ENCODE results near the gene LSM10. TPM values are rescaled to one million over a fixed set of nuclear protein-coding genes. Genes with fewer than 3 reads are reported as not detected.

Gene LSM10
- total RNA-seq, 1 experiment from 2014 or later, result 42.2 TPM

DNA sequence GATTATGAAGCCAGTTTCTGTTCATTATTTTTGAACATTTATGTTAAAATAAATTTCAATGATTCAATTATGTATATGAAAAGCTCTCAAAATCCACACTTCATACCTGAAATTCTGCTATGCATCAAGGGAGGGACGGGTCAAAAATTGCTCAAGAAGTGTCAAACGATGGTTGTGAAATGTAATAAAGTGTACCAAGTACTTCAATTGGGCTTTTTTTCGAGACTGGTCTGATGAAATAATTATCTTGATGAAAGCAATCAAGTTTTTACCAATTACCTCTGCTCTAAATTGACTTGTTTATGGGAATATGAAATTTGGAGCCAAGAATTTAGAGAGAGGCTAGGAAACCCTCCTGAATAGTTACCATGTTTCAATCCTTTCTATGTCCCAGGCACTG lies 44.6 kb upstream of the LSM10 start:
- Histone ChIP-seq H3K4me1 (ENCODE audit: insufficient read depth, low read length) (no peaks in the 10 kb centered on the region), H2AK5ac (ENCODE audit: insufficient read length, low read length) (no peak overlapping the region), H2BK5ac (ENCODE audit: insufficient read length, low read length) (no peak overlapping the region), H3K79me2 (ENCODE audit: insufficient read depth, low read length) (no peaks in the 10 kb centered on the region), H3K18ac (ENCODE audit: insufficient read length, low read depth, low read length) (no peak overlapping the region), H3K79me1 (ENCODE audit: insufficient read depth, low read depth, low read length, poor library complexity, severe bottlenecking) (no peaks in the 10 kb centered on the region), H3K4me2 (ENCODE audit: insufficient read depth, insufficient read length, low read length) (no peak overlapping the region), H4K20me1 (ENCODE audit: control insufficient read depth, insufficient read depth, insufficient read length) (no peaks in the 10 kb centered on the region), H3K4ac (ENCODE audit: low read depth, low read length) (no peak overlapping the region), H4K91ac (ENCODE audit: insufficient read length, low read depth, low read length) (no peak overlapping the region), H3K27ac (ENCODE audit: insufficient read length, low read depth, low read length) (no peak overlapping the region), H4K5ac (ENCODE audit: insufficient read length, low read depth, low read length) (no peak overlapping the region), H2AFZ (ENCODE audit: low read length) (no peak overlapping the region), H3K23me2 (ENCODE audit: insufficient read length, low read depth, low read length, poor library complexity, severe bottlenecking) (no peaks in the 10 kb centered on the region), H3T11ph (ENCODE audit: low read length) (no peak overlapping the region), H3K9me3 (ENCODE audit: control insufficient read depth, low read depth, low read length) (no peaks in the 10 kb centered on the region), H3K14ac (ENCODE audit: insufficient read depth, low read length) (no peak overlapping the region), H3K56ac (ENCODE audit: insufficient read length, low read depth, low read length) (no peak overlapping the region), H2BK15ac (ENCODE audit: low read depth, low read length) (no peak overlapping the region), H2BK20ac (ENCODE audit: low read depth, low read length, poor library complexity, severe bottlenecking) (no peak overlapping the region), H3K27me3 (ENCODE audit: insufficient read depth, low read length) (no peaks in the 10 kb centered on the region), H4K8ac (replicated peaks; ENCODE audit: insufficient read length, low read depth, low read length) (no peak overlapping the region), H2BK120ac (ENCODE audit: low read depth, low read length, poor library complexity, severe bottlenecking) (no peak overlapping the region), H3K9ac (ENCODE audit: extremely low read depth, insufficient read length, low read length) (no peak overlapping the region), H3K23ac (ENCODE audit: insufficient read length, low read depth, low read length) (no peak overlapping the region), H2BK12ac (ENCODE audit: insufficient read length, low read depth, low read length) (no peak overlapping the region)
- Mint-ChIP-seq H3K9me3 (no peaks in the 10 kb centered on the region), H3K4me1 (peaks cover 14 to 16% of the 10 kb centered on the region in 2 experiments), H3K27ac (no peak overlapping the region), H3K27me3 (ENCODE audit: low read depth) (no peaks in the 10 kb centered on the region), H3K36me3 (ENCODE audit: insufficient read depth in 1 of 3, low read depth in 3 of 3) (no peaks in the 10 kb centered on the region), H3K4me3 (no peak overlapping the region)
- TF ChIP-seq, protein P1, sequence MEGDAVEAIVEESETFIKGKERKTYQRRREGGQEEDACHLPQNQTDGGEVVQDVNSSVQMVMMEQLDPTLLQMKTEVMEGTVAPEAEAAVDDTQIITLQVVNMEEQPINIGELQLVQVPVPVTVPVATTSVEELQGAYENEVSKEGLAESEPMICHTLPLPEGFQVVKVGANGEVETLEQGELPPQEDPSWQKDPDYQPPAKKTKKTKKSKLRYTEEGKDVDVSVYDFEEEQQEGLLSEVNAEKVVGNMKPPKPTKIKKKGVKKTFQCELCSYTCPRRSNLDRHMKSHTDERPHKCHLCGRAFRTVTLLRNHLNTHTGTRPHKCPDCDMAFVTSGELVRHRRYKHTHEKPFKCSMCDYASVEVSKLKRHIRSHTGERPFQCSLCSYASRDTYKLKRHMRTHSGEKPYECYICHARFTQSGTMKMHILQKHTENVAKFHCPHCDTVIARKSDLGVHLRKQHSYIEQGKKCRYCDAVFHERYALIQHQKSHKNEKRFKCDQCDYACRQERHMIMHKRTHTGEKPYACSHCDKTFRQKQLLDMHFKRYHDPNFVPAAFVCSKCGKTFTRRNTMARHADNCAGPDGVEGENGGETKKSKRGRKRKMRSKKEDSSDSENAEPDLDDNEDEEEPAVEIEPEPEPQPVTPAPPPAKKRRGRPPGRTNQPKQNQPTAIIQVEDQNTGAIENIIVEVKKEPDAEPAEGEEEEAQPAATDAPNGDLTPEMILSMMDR (conservative IDR thresholded peaks at IDR 0.05), result no peak
- no peak for DNase-seq
- no CpG with 5 or more reads among the region's 3 CpGs for WGBS (ENCODE audit: extremely low coverage, insufficient read length, low lambda C conversion rate)
